Activated CD4-positive, CD25-positive, alpha-beta regulatory T cell treated with anti-CD3 and anti-CD28 coated beads, Interleukin-2, amount 50 U/mL, for 24 hours (primary cell): ENCODE results near the gene SRMS.
A peak's percentile ranks its signal among the peaks of the same experiment; 100 is the strongest.
"Not testable (repeated sequence)": the region's sequence is repeated elsewhere in the genome, so short reads cannot be mapped to it uniquely, and the experiment has no call there.

Source experiments
- ATAC-seq, 2 donors: fragments of 150-1000 bp; cut with Tn5 transposase; one replicate each; pipeline ENCODE4 v1.10.0; 2021; ENCODE audit warnings: mild to moderate bottlenecking in 1 of 2, moderate library complexity in 1 of 2

SRMS gene

GRCh38 chr20:63579017-63579694 lies 31.6 kb upstream of the SRMS start:
- ATAC-seq: no peak

- no peak for ATAC-seq
Measured at GRCh38 chr20:63578224-63579016, 30.9 kb upstream of the SRMS start.

GRCh38 chr20:63577317-63577894 lies 29.9 kb upstream of the SRMS start:
- ATAC-seq: no peak

- no peak for ATAC-seq
Measured at GRCh38 chr20:63576311-63576710, 28.8 kb upstream of the SRMS start.

GRCh38 chr20:63574829-63575743 lies 27.5 kb upstream of the SRMS start:
- no peak for ATAC-seq

GRCh38 chr20:63574156-63574828 lies 26.7 kb upstream of the SRMS start, which contains the start of gene HELZ2:
Gene HELZ2 (minus strand): TSS chr20:63574239. CDS start chr20:63572385, 1,854 bp downstream.
- peak; percentile 89 to 95 for ATAC-seq

GRCh38 chr20:63573647-63574131 lies 26.1 kb upstream of the SRMS start:
- ATAC-seq: peak; percentile 6 to 17

- ATAC-seq: no peak
Measured at GRCh38 chr20:63572788-63573646, 25.5 kb upstream of the SRMS start.

GRCh38 chr20:63572071-63572787 lies 24.7 kb upstream of the SRMS start:
- no peak for ATAC-seq

- ATAC-seq: not testable (repeated sequence)
Measured at GRCh38 chr20:63571087-63571478, 23.5 kb upstream of the SRMS start.

- ATAC-seq: no peak
Measured at GRCh38 chr20:63570281-63571086, 22.9 kb upstream of the SRMS start.

GRCh38 chr20:63568986-63569949 lies 21.7 kb upstream of the SRMS start:
- ATAC-seq: no peak

- no peak for ATAC-seq
Measured at GRCh38 chr20:63568170-63568981, 20.8 kb upstream of the SRMS start.

GRCh38 chr20:63567386-63568169 lies 20.0 kb upstream of the SRMS start:
- peak; percentile 83 to 87 for ATAC-seq

GRCh38 chr20:63567136-63567385 lies 19.5 kb upstream of the SRMS start:
- ATAC-seq: no peak

- ATAC-seq: no peak
Measured at GRCh38 chr20:63566395-63567135, 19.0 kb upstream of the SRMS start.
